Thyroid gland (tissue), 4 donors: ENCODE results near the gene SLC35F1.

Source experiments
- CTCF ChIP-seq, 6 experiments: fragments of 200-600 bp in 3 of 6; fragments of 450-650 bp in 3 of 6; sonication (generic) in 3 of 6; IDR thresholded peaks; one replicate each; pipeline ENCODE4 v1.5.1; 2016 to 2019; ENCODE audit warnings: antibody characterized with exemption in 6 of 6, mild to moderate bottlenecking in 2 of 6, inconsistent platforms in 1 of 6, moderate library complexity in 1 of 6
- POLR2A ChIP-seq, 2 donors: fragments of 450-650 bp; IDR thresholded peaks; one replicate each; pipeline ENCODE4 v1.6.1; 2017; ENCODE audit warnings: antibody characterized with exemption in 2 of 2, mild to moderate bottlenecking in 2 of 2, moderate library complexity in 1 of 2

- TF ChIP-seq CTCF (IDR thresholded peaks at IDR 0.05) = no peak
- TF ChIP-seq POLR2A (IDR thresholded peaks at IDR 0.05) = no peak
Measured at GRCh38 chr6:118306392-118307238, 399.6 kb downstream of the SLC35F1 start.
